HG03159 (cell line): ENCODE results near the gene AGO3.
"Not testable (repeated sequence)": the region's sequence is repeated elsewhere in the genome, so short reads cannot be mapped to it uniquely, and the experiment has no call there.

Source experiments
- ATAC-seq: cut with Tn5 transposase; IDR thresholded peaks from one replicate; pipeline ENCODE4 v1.9.1; 2021; ENCODE audit warnings: mild to moderate bottlenecking, moderate library complexity; ENCODE audit not compliant: unreplicated experiment

Gene AGO3

GRCh38 chr1:36006941-36007500, 76.1 kb downstream of the AGO3 start:
- no peak for ATAC-seq

GRCh38 chr1:36007741-36008140, 76.8 kb downstream of the AGO3 start:
- no peak for ATAC-seq

- ATAC-seq = no peak
These were observed 77.8 kb downstream of the AGO3 start for GRCh38 chr1:36008546-36009197.

- ATAC-seq = no peak
These were observed 83.9 kb downstream of the AGO3 start for GRCh38 chr1:36014722-36015220.

GRCh38 chr1:36016686-36017085, 85.8 kb downstream of the AGO3 start:
- ATAC-seq = no peak

- no peak for ATAC-seq
These were observed 92.3 kb downstream of the AGO3 start for GRCh38 chr1:36023098-36023769.

- ATAC-seq = not testable (repeated sequence)
These were observed 93.1 kb downstream of the AGO3 start for GRCh38 chr1:36024024-36024423.

GRCh38 chr1:36024847-36025246, 93.9 kb downstream of the AGO3 start:
- ATAC-seq = no peak

- no peak for ATAC-seq
These were observed 96.9 kb downstream of the AGO3 start for GRCh38 chr1:36027766-36028165.

- ATAC-seq = no peak
These were observed 100.5 kb downstream of the AGO3 start for GRCh38 chr1:36031441-36031840.

- no peak for ATAC-seq
These were observed 103.8 kb downstream of the AGO3 start for GRCh38 chr1:36034692-36035091.

- ATAC-seq = no peak
These were observed 104.2 kb downstream of the AGO3 start for GRCh38 chr1:36035154-36035553.

GRCh38 chr1:36040238-36040637, 109.3 kb downstream of the AGO3 start:
- no peak for ATAC-seq

GRCh38 chr1:36051821-36052220, 120.9 kb downstream of the AGO3 start:
- ATAC-seq = no peak

- ATAC-seq = no peak
These were observed 123.1 kb downstream of the AGO3 start for GRCh38 chr1:36053978-36054377.

- ATAC-seq = no peak
These were observed 124.8 kb downstream of the AGO3 start for GRCh38 chr1:36055706-36056105.

GRCh38 chr1:36062315-36062714, 131.4 kb downstream of the AGO3 start:
- ATAC-seq = no peak

- no peak for ATAC-seq
These were observed 137.0 kb downstream of the AGO3 start for GRCh38 chr1:36067871-36068270.

GRCh38 chr1:36068866-36069265, 138.0 kb downstream of the AGO3 start:
- ATAC-seq = no peak

GRCh38 chr1:36070349-36070748, 139.4 kb downstream of the AGO3 start:
- ATAC-seq = no peak

GRCh38 chr1:36076979-36077573, 146.2 kb downstream of the AGO3 start:
- no peak for ATAC-seq

GRCh38 chr1:36080236-36080635, 149.3 kb downstream of the AGO3 start:
- ATAC-seq = no peak
